Esophagus muscularis mucosa (tissue), 3 donors: ENCODE data around the gene FUT9.

Experiments used
- POLR2A ChIP-seq: fragments of 450-650 bp; IDR thresholded peaks from one replicate; pipeline ENCODE4 v1.6.1; 2017; ENCODE audit warnings: antibody characterized with exemption, moderate library complexity, mild to moderate bottlenecking, low read depth
- TF ChIP-seq, protein P1 (sequence below), 3 experiments: fragments of 200-600 bp in 2 of 3; fragments of 450-650 bp in 1 of 3; sonication (generic) in 2 of 3; IDR thresholded peaks; one replicate each; pipeline ENCODE4 v1.5.1; 2017 to 2019; ENCODE audit warnings: antibody characterized with exemption in 3 of 3, mild to moderate bottlenecking in 2 of 3, moderate library complexity in 1 of 3

- no peak for TF ChIP-seq POLR2A
- TF ChIP-seq, protein P1, sequence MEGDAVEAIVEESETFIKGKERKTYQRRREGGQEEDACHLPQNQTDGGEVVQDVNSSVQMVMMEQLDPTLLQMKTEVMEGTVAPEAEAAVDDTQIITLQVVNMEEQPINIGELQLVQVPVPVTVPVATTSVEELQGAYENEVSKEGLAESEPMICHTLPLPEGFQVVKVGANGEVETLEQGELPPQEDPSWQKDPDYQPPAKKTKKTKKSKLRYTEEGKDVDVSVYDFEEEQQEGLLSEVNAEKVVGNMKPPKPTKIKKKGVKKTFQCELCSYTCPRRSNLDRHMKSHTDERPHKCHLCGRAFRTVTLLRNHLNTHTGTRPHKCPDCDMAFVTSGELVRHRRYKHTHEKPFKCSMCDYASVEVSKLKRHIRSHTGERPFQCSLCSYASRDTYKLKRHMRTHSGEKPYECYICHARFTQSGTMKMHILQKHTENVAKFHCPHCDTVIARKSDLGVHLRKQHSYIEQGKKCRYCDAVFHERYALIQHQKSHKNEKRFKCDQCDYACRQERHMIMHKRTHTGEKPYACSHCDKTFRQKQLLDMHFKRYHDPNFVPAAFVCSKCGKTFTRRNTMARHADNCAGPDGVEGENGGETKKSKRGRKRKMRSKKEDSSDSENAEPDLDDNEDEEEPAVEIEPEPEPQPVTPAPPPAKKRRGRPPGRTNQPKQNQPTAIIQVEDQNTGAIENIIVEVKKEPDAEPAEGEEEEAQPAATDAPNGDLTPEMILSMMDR (IDR thresholded peaks at IDR 0.05) = no peak
These were observed 48.2 kb upstream of the FUT9 start for GRCh38 chr6:95967594-95967993.
